ENCODE data around the gene KRT32.

GRCh38 chr17:41498276-41498675 lies 31.1 kb upstream of the KRT32 start:
- no peak for TF ChIP-seq POLR2A (IDR thresholded peaks at IDR 0.05; ENCODE audit: low read length)
- TF ChIP-seq GATA1 (IDR thresholded peaks at IDR 0.05; ENCODE audit: low read depth, low read length), result no peak
